HepG2 (cell line): ENCODE data around the gene NDUFA5. TPM values are rescaled to one million over a fixed set of nuclear protein-coding genes. Genes with fewer than 3 reads are reported as not detected.

Experiments used
- ATAC-seq: fragments of 200-7000 bp; cut with Tn5 transposase; 3 replicates; pipeline ENCODE4 v1.9.1; 2020; ENCODE audit warnings: mild to moderate bottlenecking, moderate library complexity
- BruUV-seq: library from RNA; stranded (reverse); fragments of 400-500 nt; replicated peaks from 2 replicates; lab custom pipeline; 2021; lab: Mats Ljungman, UMichigan
- CTCF ChIA-PET: fragments of 300-600 bp; formaldehyde crosslinking; extraction: SDS; loops from one replicate; lab custom pipeline; 2021; ENCODE audit warnings: low total read pairs, inconsistent platforms, low intra/inter-chr PET ratio; lab: Yijun Ruan, JAX
- POLR2A ChIA-PET: fragments of 350-600 bp; sonication (Branson Sonifier 250); formaldehyde crosslinking; loops from one replicate; lab custom pipeline; 2020; ENCODE audit warnings: antibody characterized with exemption, inconsistent platforms; lab: Yijun Ruan, JAX
- DNase-seq: peaks from one replicate; pipeline ENCODE4 v3.0.0-alpha.2; 2015; ENCODE audit warnings: low spot score
- FAIRE-seq: peaks from 3 replicates; lab custom pipeline; 2011; peaks lifted over from hg19 to GRCh38; lab: Jason Lieb, UNC
- H2AFZ ChIP-seq: one replicate; pipeline ENCODE4 v1.6.1; 2011; ENCODE audit warnings: low read length, inconsistent platforms
- H3K27ac ChIP-seq: fragments of 300-600 bp; 3 replicates; pipeline ENCODE4 v1.8.0; 2011; ENCODE audit warnings: mixed run types, mild to moderate bottlenecking, mixed read lengths, low read length, inconsistent platforms; ENCODE audit not compliant: insufficient read depth; ENCODE audit errors: extremely low read length
- H3K27me3 ChIP-seq, 2 experiments: fragments of 200-600 bp in 1 of 2; 2 replicates in 1 of 2; 3 replicates in 1 of 2; pipeline versions ENCODE4 v1.6.0 to v1.8.0; 2011; ENCODE audit warnings: low read length in 2 of 2, mild to moderate bottlenecking in 2 of 2, moderate library complexity in 2 of 2, inconsistent platforms in 1 of 2; ENCODE audit not compliant: insufficient read depth in 2 of 2, control insufficient read depth in 1 of 2
- H3K36me3 ChIP-seq, 2 experiments: fragments of 200-600 bp in 1 of 2; replicated peaks in 1 of 2; 2 replicates in 1 of 2; 3 replicates in 1 of 2; pipeline versions ENCODE4 v1.5.1 to v1.8.0; 2011; ENCODE audit warnings: low read length in 2 of 2, inconsistent platforms in 1 of 2; ENCODE audit not compliant: insufficient read depth in 2 of 2, control insufficient read depth in 1 of 2
- H3K4me1 ChIP-seq: 2 replicates; pipeline ENCODE4 v1.5.1; 2012; ENCODE audit warnings: low read length, inconsistent platforms; ENCODE audit not compliant: insufficient read depth
- H3K4me2 ChIP-seq: 2 replicates; pipeline ENCODE4 v1.6.0; 2011; ENCODE audit warnings: low read depth, low read length, inconsistent platforms
- H3K4me3 ChIP-seq, 3 experiments: fragments of 200-600 bp in 1 of 3; sonication (generic), shearing (Covaris generic) in 1 of 3; replicated peaks in 1 of 3; 2 replicates each; pipeline ENCODE4 v1.5.1; 2011 to 2016; ENCODE audit warnings: low read length in 3 of 3, inconsistent platforms in 2 of 3, low read depth in 2 of 3, mild to moderate bottlenecking in 2 of 3, control low read depth in 1 of 3, mixed read lengths in 1 of 3; ENCODE audit not compliant: insufficient read depth in 1 of 3
- H3K79me2 ChIP-seq: one replicate; pipeline ENCODE4 v1.6.1; 2011; ENCODE audit warnings: low read length, inconsistent platforms; ENCODE audit not compliant: insufficient read depth
- H3K9ac ChIP-seq: 2 replicates; pipeline ENCODE4 v1.6.0; 2011; ENCODE audit warnings: mild to moderate bottlenecking, low read depth, low read length, inconsistent platforms; ENCODE audit not compliant: insufficient read depth
- H3K9me3 ChIP-seq: 2 replicates; pipeline ENCODE4 v1.5.1; 2012; ENCODE audit warnings: mild to moderate bottlenecking, low read length
- H4K20me1 ChIP-seq: 2 replicates; pipeline ENCODE4 v1.6.0; 2011; ENCODE audit warnings: inconsistent platforms, mild to moderate bottlenecking, low read length, moderate library complexity; ENCODE audit not compliant: insufficient read depth
- ATF7 ChIP-seq, 2 experiments: fragments of 450-650 bp in 1 of 2; sonication (generic) in 1 of 2; formaldehyde crosslinking in 1 of 2; IDR thresholded peaks; 2 replicates each; pipeline versions ENCODE4 v1.4.0 to v1.6.1; 2016 to 2020; ENCODE audit warnings: antibody characterized with exemption in 1 of 2, mild to moderate bottlenecking in 1 of 2, missing genetic modification reagents in 1 of 2
- KDM5B ChIP-seq: sonication (generic); formaldehyde crosslinking; IDR thresholded peaks from 2 replicates; pipeline ENCODE4 v1.4.0; 2020; ENCODE audit warnings: missing genetic modification reagents, mild to moderate bottlenecking, borderline replicate concordance
- NFYB ChIP-seq: sonication (generic); formaldehyde crosslinking; IDR thresholded peaks from 2 replicates; pipeline ENCODE4 v1.4.0; 2020; ENCODE audit warnings: missing genetic modification reagents
- SAP130 ChIP-seq: IDR thresholded peaks from 2 replicates; pipeline ENCODE4 v1.6.1; 2016; ENCODE audit warnings: low read depth
- SMAD3 ChIP-seq: sonication (generic); formaldehyde crosslinking; IDR thresholded peaks from 2 replicates; pipeline ENCODE4 v1.4.0; 2020; ENCODE audit warnings: missing genetic modification reagents
- SMARCE1 ChIP-seq: fragments of 450-650 bp; IDR thresholded peaks from 2 replicates; pipeline ENCODE4 v1.6.1; 2017; ENCODE audit warnings: borderline replicate concordance
- SMC3 ChIP-seq: IDR thresholded peaks from 2 replicates; pipeline ENCODE4 v1.6.1; 2011; ENCODE audit warnings: low read length, improper control_type of control experiment
- SUZ12 ChIP-seq: fragments of 150-350 bp; IDR thresholded peaks from 2 replicates; pipeline ENCODE4 v1.6.1; 2014; ENCODE audit warnings: low read depth, low read length
- THAP8 ChIP-seq: sonication (generic); formaldehyde crosslinking; IDR thresholded peaks from 2 replicates; pipeline ENCODE4 v1.5.1; 2020; ENCODE audit warnings: missing genetic modification reagents, mild to moderate bottlenecking, borderline replicate concordance
- ZBTB20 ChIP-seq: sonication (generic); formaldehyde crosslinking; IDR thresholded peaks from 2 replicates; pipeline ENCODE4 v1.8.1; 2023; ENCODE audit warnings: missing genetic modification reagents, low read depth, mild to moderate bottlenecking, borderline replicate concordance
- ZGPAT ChIP-seq: IDR thresholded peaks from 2 replicates; pipeline ENCODE4 v1.6.1; 2016; ENCODE audit warnings: mild to moderate bottlenecking
- ZNF275 ChIP-seq: sonication (generic); formaldehyde crosslinking; IDR thresholded peaks from 2 replicates; pipeline ENCODE4 v1.8.0; 2022; ENCODE audit warnings: missing genetic modification reagents, mild to moderate bottlenecking, inconsistent platforms, borderline replicate concordance
- ZNF451 ChIP-seq: sonication (generic); formaldehyde crosslinking; IDR thresholded peaks from 2 replicates; pipeline ENCODE4 v1.5.0; 2020; ENCODE audit warnings: mild to moderate bottlenecking, missing genetic modification reagents
- ZNF775 ChIP-seq: sonication (generic); formaldehyde crosslinking; IDR thresholded peaks from 2 replicates; pipeline ENCODE4 v1.4.0; 2020; ENCODE audit warnings: missing genetic modification reagents, mild to moderate bottlenecking, moderate library complexity, borderline replicate concordance
- ZSCAN31 ChIP-seq: sonication (generic); formaldehyde crosslinking; IDR thresholded peaks from 2 replicates; pipeline ENCODE4 v1.5.0; 2020; ENCODE audit warnings: low read depth, mild to moderate bottlenecking, missing genetic modification reagents
- WGBS: methylation state at CpG from one replicate; pipeline ENCODE4 v1.1.6; 2017; ENCODE audit warnings: low lambda C conversion rate; 5-methylcytosine and 5-hydroxymethylcytosine counted together
- in situ Hi-C: cut with HindIII; loops from 2 replicates; pipeline ENCODE4 v1.10.0; 2017; ENCODE audit warnings: low pct_unique_long_range_greater_than_20kb; ENCODE audit not compliant: extremely low pct_ligation_motif_present
- intact Hi-C: fragments of 100-400 bp; cut with micrococcal nuclease; formaldehyde crosslinking; loops from one replicate; pipeline ENCODE4 v1.10.0; 2022; ENCODE audit not compliant: unreplicated experiment
- polyA plus RNA-seq, 8 experiments: library from polyadenylated mRNA; depleted of rRNA in 3 of 8; stranded (reverse) in 7 of 8; unstranded in 1 of 8; fragments of >200 nt; fragmentation: Illumina TruSeq in 4 of 8; extraction: Trizol in 4 of 8; gene quantifications; 2 replicates each; pipeline versions ENCODE4 v1.2.1 to v1.2.3, GENCODE V29; 2011 to 2016; ENCODE audit warnings: low read depth in 4 of 8, missing spikeins in 1 of 8, mixed read lengths in 1 of 8; ENCODE audit not compliant: insufficient read depth in 1 of 8
- total RNA-seq, 5 experiments: library from RNA; depleted of rRNA; stranded (reverse); fragments of >200 nt; fragmentation: Illumina TruSeq; extraction: Trizol; gene quantifications; 2 replicates each; pipeline ENCODE4 v1.2.3, GENCODE V29; 2016; ENCODE audit warnings: low read depth in 1 of 5
- TF ChIP-seq, protein P1 (sequence below): sonication (generic); formaldehyde crosslinking; IDR thresholded peaks from 2 replicates; pipeline ENCODE4 v1.4.0; 2020; ENCODE audit warnings: mild to moderate bottlenecking, missing genetic modification reagents
- TF ChIP-seq, protein P2 (sequence below): sonication (generic); formaldehyde crosslinking; IDR thresholded peaks from 2 replicates; pipeline ENCODE4 v1.4.0; 2020; ENCODE audit warnings: mild to moderate bottlenecking, missing genetic modification reagents

The NDUFA5 gene
- total and polyA plus RNA-seq, 2 of the 13 experiments (the other 11 are each of a cell fraction or from before 2014, with no cell fraction given), result 16.9 to 55.9 TPM

GRCh38 chr7:123599766-123600165 lies 42.1 kb upstream of the NDUFA5 start:
- ChIA-PET CTCF (no interaction called here), POLR2A (no interaction called here)
- DNase-seq (no peak), FAIRE-seq (no peak), ATAC-seq (no peak)
- no peaks in the 10 kb centered on the region for H3K36me3 ChIP-seq
- H3K27ac ChIP-seq, result no peak overlapping the region
- no peaks in the 10 kb centered on the region for H3K79me2 ChIP-seq
- no TSS peak for BruUV-seq
- H3K9ac ChIP-seq, result no peak overlapping the region
- H3K4me3 ChIP-seq, result no peak overlapping the region
- no peaks in the 10 kb centered on the region for H3K9me3 ChIP-seq
- in situ Hi-C loops, result no loop called here
- H4K20me1 ChIP-seq, result no peaks in the 10 kb centered on the region
- TF ChIP-seq SMC3 (no peak), ZNF451 (CRISPR knock-in tag) (no peak), ZBTB20 (CRISPR knock-in tag) (no peak), ZNF775 (CRISPR knock-in tag) (no peak), NFYB (CRISPR knock-in tag) (no peak), THAP8 (CRISPR knock-in tag) (no peak), SUZ12 (no peak), SMARCE1 (no peak), ZNF275 (CRISPR knock-in tag) (no peak), KDM5B (CRISPR knock-in tag) (no peak), ATF7 (IDR thresholded peaks at IDR 0.05) (no peak), ATF7 (CRISPR knock-in tag; IDR thresholded peaks at IDR 0.05) (no peak), SMAD3 (CRISPR knock-in tag) (no peak), SAP130 (no peak), ZSCAN31 (CRISPR knock-in tag) (no peak), ZGPAT (no peak)
- TF ChIP-seq, protein P1, sequence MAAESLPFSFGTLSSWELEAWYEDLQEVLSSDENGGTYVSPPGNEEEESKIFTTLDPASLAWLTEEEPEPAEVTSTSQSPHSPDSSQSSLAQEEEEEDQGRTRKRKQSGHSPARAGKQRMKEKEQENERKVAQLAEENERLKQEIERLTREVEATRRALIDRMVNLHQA, result no peak
- TF ChIP-seq, protein P2, sequence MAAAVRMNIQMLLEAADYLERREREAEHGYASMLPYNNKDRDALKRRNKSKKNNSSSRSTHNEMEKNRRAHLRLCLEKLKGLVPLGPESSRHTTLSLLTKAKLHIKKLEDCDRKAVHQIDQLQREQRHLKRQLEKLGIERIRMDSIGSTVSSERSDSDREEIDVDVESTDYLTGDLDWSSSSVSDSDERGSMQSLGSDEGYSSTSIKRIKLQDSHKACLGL (CRISPR knock-in tag), result no peak
- intact Hi-C loops, result no loop called here
- no peak overlapping the region for H2AFZ ChIP-seq
- H3K27me3 ChIP-seq, result no peaks in the 10 kb centered on the region
- H3K4me2 ChIP-seq, result no peak overlapping the region
- no peaks in the 10 kb centered on the region for H3K4me1 ChIP-seq
- WGBS, result 25% methylated on average over 2 of the region's 2 CpGs
